ENCODE results near the gene TASP1. TPM values are rescaled to one million over a fixed set of nuclear protein-coding genes. Genes with fewer than 3 reads are reported as not detected.

The TASP1 gene
- total RNA-seq, 1 experiment from 2014 or later: 5.3 TPM

- DNase-seq (ENCODE audit: low spot score): no peak
- in situ Hi-C loops (cut with HindIII; ENCODE audit: low sequenced_read_pairs): no loop called here
Observed at GRCh38 chr20:13422637-13423036, 216.1 kb downstream of the TASP1 start.

DNA sequence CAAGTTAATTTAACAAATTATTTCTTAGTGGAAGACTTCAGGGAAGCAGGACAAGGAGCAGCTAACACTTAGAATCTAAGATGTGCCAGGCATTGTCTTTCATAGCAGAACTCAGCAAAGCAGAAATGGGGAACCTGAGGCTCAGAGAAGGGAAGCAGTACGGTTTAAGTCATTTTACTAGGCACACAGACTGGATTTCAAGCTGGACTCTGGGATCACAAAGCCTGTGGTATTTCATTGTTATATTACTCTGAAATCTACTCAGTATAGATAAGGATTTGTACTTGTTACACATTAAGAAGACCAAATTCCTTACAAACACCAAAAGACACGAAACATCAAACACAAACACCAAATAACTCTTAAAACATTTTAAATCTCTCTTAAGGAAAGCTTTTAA is 218.1 kb downstream of the TASP1 start:
- DNase-seq (ENCODE audit: low spot score): no peak
- in situ Hi-C loops (cut with HindIII; ENCODE audit: low sequenced_read_pairs): no loop called here

DNA sequence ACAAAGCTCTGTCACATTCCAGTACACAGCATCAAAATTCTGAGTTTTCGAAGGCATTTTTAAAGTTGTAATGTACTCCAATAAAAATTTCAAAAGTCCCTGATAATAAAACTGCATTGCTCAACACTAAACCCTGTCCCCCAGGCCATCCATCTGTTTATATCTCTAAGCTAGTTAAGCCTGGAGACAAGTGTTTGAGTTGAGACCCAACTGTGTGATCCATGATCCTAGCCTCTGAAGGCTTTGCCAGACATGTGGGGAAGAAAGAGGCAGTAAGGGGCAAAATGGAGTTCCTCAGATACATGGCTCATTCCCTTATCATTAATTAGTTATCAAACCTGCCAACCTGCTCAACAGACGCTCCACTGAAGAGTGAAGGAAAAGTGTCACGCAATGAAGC is 219.3 kb downstream of the TASP1 start:
- DNase-seq (ENCODE audit: low spot score): no peak
- in situ Hi-C loops (cut with HindIII; ENCODE audit: low sequenced_read_pairs): no loop called here

- DNase-seq (ENCODE audit: low spot score): no peak
- in situ Hi-C loops (cut with HindIII; ENCODE audit: low sequenced_read_pairs): no loop called here
Observed at GRCh38 chr20:13418263-13419229, 220.2 kb downstream of the TASP1 start.

- DNase-seq (ENCODE audit: low spot score): no peak
- in situ Hi-C loops (cut with HindIII; ENCODE audit: low sequenced_read_pairs): no loop called here
Observed at GRCh38 chr20:13416531-13416930, 222.2 kb downstream of the TASP1 start.

GRCh38 chr20:13412806-13413445 is 225.8 kb downstream of the TASP1 start:
- in situ Hi-C loops (cut with HindIII; ENCODE audit: low sequenced_read_pairs): no loop called here
- DNase-seq (ENCODE audit: low spot score): no peak

- in situ Hi-C loops (cut with HindIII; ENCODE audit: low sequenced_read_pairs): no loop called here
- no peak for DNase-seq (ENCODE audit: low spot score)
Observed at GRCh38 chr20:13404293-13404692, 234.4 kb downstream of the TASP1 start.

DNA sequence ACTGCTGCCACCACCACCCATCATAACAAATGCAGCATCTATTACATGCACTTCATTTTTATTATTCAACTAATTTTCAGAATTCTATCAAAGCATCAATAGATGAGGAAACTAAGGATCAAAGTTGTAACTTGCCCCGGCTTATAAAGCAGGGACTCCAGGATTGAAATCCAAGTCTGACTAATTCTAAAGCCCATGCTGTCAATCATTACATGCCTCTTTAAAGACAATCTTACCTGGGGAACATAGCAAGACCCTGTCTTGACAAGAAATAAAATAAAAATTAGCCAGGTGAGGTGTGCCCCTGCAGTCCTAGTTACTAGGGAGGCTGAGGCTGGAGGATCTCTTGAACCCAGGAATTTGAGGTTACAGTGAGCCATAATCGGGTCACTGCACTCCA is 235.3 kb downstream of the TASP1 start:
- in situ Hi-C loops (cut with HindIII; ENCODE audit: low sequenced_read_pairs): no loop called here
- DNase-seq (ENCODE audit: low spot score): no peak

GRCh38 chr20:13402986-13403385 is 235.7 kb downstream of the TASP1 start:
- no peak for DNase-seq (ENCODE audit: low spot score)
- in situ Hi-C loops (cut with HindIII; ENCODE audit: low sequenced_read_pairs): no loop called here

- no peak for DNase-seq (ENCODE audit: low spot score)
- in situ Hi-C loops (cut with HindIII; ENCODE audit: low sequenced_read_pairs): no loop called here
Observed at GRCh38 chr20:13402171-13402760, 236.5 kb downstream of the TASP1 start.

- in situ Hi-C loops (cut with HindIII; ENCODE audit: low sequenced_read_pairs): no loop called here
- no peak for DNase-seq (ENCODE audit: low spot score)
Observed at GRCh38 chr20:13401596-13401995, 237.1 kb downstream of the TASP1 start.

DNA sequence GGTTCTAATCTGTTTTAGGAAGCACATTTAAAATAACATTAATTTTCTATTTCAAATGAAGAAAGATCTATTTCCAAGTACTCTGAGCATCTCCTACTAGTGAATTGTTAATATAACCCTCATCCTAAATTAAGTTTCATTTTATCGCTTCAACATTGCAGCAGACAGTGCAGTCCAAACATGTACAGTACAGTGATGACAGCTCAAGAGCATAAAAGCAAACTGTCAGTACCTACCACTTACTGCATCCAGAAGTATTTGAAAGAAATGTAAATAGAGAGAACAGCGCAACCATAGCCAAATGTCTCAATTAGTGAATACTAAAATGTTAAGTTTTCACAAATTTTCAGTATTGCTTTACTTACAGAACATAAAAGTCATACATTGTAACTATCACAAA is 238.3 kb downstream of the TASP1 start:
- in situ Hi-C loops (cut with HindIII; ENCODE audit: low sequenced_read_pairs): no loop called here
- no peak for DNase-seq (ENCODE audit: low spot score)

DNA sequence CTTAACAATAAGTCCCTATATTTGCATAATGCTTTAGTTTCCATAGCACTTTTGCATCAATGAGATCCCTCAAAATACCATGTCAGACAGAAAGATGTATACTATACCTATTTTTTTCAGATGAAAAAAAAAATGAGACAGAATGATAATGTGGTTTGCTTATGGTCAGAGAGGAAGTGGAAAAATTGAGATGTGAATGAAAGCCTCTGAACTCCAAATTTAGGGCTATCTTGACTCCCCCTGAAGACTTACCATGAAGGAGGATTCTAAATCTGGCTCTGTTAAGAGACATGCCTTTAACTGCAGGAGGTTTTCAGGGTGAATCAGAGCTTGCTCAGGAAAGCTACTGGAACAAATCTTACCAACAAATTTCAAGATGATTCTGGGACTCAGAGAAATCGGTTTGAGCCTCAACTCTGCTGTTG is 241.4 kb downstream of the TASP1 start:
- DNase-seq (ENCODE audit: low spot score): no peak
- in situ Hi-C loops (cut with HindIII; ENCODE audit: low sequenced_read_pairs): no loop called here

- in situ Hi-C loops (cut with HindIII; ENCODE audit: low sequenced_read_pairs): no loop called here
- DNase-seq (ENCODE audit: low spot score): no peak
Observed at GRCh38 chr20:13396826-13397225, 241.9 kb downstream of the TASP1 start.

DNA sequence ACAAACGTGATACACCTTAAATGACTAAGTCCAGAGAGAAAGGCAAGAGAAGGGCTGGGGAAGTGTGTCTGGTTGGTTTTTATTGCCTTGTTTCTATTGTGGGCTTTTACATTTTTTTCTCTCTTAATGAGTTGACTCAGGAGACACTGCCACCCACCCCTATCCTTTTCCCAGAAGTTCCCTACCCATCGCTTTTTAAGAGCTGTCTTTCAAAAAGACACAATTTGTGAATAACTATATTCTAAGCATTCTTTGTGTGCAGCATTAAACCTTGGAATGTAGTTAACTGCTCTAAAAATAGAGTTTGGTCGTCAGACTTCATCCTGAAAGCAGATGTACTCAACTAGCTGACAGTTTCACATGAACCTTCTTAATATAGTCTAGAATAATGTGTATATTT is 242.7 kb downstream of the TASP1 start:
- in situ Hi-C loops (cut with HindIII; ENCODE audit: low sequenced_read_pairs): no loop called here
- DNase-seq (ENCODE audit: low spot score): no peak

- in situ Hi-C loops (cut with HindIII; ENCODE audit: low sequenced_read_pairs): no loop called here
- DNase-seq (ENCODE audit: low spot score): no peak
Observed at GRCh38 chr20:13395232-13395631, 243.5 kb downstream of the TASP1 start.

- in situ Hi-C loops (cut with HindIII; ENCODE audit: low sequenced_read_pairs): no loop called here
- DNase-seq (ENCODE audit: low spot score): no peak
Observed at GRCh38 chr20:13392391-13392790, 246.3 kb downstream of the TASP1 start.

- in situ Hi-C loops (cut with HindIII; ENCODE audit: low sequenced_read_pairs): no loop called here
- DNase-seq (ENCODE audit: low spot score): no peak
Observed at GRCh38 chr20:13389115-13389514, 249.6 kb downstream of the TASP1 start.

DNA sequence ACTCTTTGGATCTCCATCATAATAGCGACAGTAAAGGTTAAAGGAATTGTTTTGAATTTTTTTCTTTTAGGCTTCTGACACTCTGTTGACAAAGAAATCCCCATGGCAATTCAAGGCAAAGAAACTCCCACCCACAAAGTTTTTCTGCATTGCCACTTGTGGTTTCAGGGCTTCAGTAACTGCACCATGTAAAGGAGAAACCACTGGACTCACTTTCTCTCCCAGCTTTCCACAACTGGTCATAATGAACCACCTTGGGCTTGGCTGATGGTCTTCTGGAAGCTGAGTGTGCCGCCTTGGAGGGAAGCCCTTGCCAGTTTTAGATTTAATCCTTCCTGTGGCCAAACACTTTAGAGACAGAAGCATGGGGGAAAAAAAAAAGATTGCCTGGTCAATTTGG is 254.6 kb downstream of the TASP1 start:
- in situ Hi-C loops (cut with HindIII; ENCODE audit: low sequenced_read_pairs): no loop called here
- no peak for DNase-seq (ENCODE audit: low spot score)

DNA sequence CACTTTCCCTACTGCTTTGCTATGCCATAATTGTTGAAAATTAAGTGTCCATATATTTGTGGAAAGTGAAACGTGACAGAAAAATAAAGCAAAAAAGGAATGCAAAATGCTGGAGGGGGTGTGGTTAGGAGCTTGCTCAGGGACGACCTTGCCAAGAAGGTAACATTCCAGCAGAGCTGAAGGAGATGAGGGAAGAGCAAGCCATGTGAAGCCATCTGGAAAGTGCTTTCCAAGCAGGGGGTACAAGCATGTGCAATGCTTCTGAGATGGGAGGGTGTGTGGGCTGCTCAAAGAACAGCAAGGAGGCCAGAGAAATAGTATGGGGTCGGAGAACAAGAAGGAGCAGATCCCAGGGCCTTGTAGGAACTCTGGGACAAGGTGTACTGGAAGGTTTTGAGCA is 255.9 kb downstream of the TASP1 start:
- DNase-seq (ENCODE audit: low spot score): no peak
- in situ Hi-C loops (cut with HindIII; ENCODE audit: low sequenced_read_pairs): no loop called here
